G401 (cell line): Measurements from ENCODE around the gene NIPA2. TPM values are rescaled to one million over a fixed set of nuclear protein-coding genes. Genes with fewer than 3 reads are reported as not detected.
"Not testable (repeated sequence)": the region's sequence is repeated elsewhere in the genome, so short reads cannot be mapped to it uniquely, and the experiment has no call there.

Experiments used
- DNase-seq: peaks from one replicate; pipeline ENCODE4 v3.0.0-alpha.2; 2015; ENCODE audit warnings: low spot score
- in situ Hi-C: cut with HindIII; loops from 2 replicates; pipeline ENCODE4 v1.10.0; 2016; ENCODE audit warnings: low sequenced_read_pairs, mixed read lengths
- total RNA-seq: library from RNA; depleted of rRNA; stranded (reverse); fragments of >200 nt; shearing (Covaris generic); gene quantifications from 2 replicates; pipeline ENCODE4 v1.2.3, GENCODE V29; 2014; rRNA removed

The NIPA2 gene
- 115 and 137 TPM in 2 replicates for total RNA-seq

GRCh38 chr15:22838292-22839042 lies at the start of gene NIPA2:
Gene NIPA2 (plus strand): TSS chr15:22838666. CDS start chr15:22851732, 13,066 bp downstream.
- in situ Hi-C loops: no loop called here
- peak; percentile 98 for DNase-seq

DNA sequence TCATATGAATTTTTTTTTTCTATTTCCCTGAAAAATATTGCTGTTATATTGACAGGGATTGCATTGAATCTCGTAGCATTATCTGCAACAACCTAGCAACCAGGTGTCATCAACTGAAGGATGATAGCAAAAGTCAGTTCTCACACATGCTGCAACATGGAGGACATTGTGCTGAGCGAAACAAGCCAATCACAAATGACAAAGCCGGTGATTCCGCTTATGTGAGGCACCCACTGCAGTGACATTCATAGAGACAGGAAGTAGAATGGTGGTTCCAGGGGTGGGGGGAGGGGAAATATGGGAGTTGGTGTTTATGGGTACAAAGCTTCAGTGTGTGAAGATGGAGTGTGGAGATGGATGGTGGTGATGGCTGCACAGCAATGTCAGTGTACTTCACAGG lies 44.4 kb upstream of the NIPA2 start:
- in situ Hi-C loops: no loop called here
- no peak for DNase-seq

- in situ Hi-C loops: no loop called here
- DNase-seq: no peak
Measured at GRCh38 chr15:22794621-22795167, 43.8 kb upstream of the NIPA2 start.

GRCh38 chr15:22795206-22796063 lies 43.0 kb upstream of the NIPA2 start:
- no peak for DNase-seq
- in situ Hi-C loops: no loop called here

DNA sequence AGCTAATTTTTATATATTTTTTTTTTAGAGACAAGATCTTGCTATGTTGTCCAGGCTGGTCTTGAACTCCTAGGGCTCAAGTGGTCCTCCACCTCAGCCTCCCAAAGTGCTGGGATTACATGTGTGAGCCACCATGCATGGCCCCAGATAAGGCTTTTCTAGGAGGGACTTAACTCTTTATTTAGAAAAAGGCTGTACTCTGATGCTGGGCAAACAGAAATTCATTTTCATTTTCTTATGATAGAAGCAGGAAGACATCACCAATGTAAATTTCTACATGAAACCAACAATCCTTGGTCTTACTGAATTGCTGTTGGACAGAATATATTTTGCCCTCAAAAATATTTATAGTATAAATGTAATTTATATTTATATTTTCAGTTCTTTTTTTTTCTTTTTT lies 42.4 kb upstream of the NIPA2 start:
- no peak for DNase-seq
- in situ Hi-C loops: no loop called here

GRCh38 chr15:22799902-22800301 lies 38.6 kb upstream of the NIPA2 start:
- in situ Hi-C loops: no loop called here

DNA sequence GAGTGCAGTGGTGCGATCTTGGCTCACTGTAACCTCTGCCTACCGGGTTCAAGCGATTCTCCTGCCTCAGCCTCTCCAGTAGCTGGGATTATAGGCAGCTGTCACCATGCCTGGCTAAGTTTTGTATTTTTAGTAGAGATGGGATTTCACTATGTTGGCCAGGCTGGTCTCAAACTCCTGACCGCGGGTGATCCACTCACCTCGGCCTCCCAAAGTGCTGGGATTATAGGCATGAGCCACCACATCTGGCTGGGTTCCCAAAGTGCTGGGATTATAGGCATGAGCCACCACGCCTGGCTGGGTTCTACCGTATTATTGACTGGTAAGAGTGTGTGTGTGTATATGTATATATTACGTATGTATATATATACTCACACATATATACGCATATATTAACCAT lies 35.5 kb upstream of the NIPA2 start:
- DNase-seq, in situ Hi-C loops: not testable (repeated sequence)

More at GRCh38 chr15:22799902-22800301, 38.6 kb upstream of the NIPA2 start:
- no peak for DNase-seq

DNA sequence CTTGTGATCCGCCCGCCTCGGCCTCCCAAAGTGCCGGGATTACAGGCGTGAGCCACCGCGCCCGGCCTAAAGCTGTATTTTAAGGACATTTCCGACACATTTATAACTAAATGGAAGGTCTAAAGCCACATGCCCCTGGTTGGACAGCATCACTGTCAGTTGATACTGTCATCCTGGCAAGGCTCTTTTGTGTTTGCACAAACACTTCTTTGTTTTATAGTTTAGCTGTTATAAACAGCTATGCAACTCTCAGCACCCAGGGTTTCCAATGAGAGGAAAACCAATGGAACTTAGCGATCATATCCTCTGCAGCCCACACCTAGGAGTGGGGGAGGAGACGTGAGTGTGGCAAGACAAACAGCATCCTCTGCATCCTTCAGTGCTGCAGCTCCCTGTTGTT lies 32.3 kb upstream of the NIPA2 start:
- in situ Hi-C loops: no loop called here
- no peak for DNase-seq

DNA sequence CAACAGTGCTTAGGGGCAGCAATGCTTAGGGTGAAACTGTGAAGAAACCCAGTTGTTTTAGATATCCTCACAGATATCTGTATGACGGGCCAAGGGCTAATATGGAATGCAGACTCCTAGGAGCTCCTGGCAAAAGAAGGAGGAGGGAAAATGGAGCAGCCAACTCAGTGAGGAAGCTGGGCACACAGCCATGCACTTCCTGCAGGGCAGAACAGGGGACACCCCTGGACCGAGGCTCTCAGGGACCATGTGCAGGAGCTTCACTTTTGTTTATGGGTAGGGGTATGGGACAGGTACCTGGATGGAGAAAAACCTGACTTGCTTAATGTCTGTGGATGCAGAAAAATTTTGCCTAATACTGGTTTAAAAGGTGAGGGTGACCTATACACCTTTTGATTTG lies 31.8 kb upstream of the NIPA2 start:
- in situ Hi-C loops: no loop called here
- DNase-seq: peak; percentile 25

DNA sequence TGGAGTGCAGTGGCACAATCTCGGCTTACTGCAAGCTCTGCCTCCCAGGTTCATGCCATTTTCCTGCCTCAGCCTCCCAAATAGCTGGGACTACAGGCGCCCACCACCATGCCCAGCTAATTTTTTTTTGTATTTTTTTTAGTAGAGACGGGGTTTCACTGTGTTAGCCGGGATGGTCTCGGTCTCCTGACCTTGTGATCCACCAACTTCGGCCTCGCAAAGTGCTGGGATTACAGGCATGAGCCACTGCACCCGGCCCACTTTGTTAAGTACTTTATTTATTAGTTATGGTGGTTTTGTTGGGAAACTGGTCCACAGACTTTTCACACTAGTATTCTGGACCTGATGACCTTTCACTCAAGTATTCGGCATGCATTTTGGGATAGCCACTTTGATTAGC lies 30.6 kb upstream of the NIPA2 start:
- DNase-seq, in situ Hi-C loops: not testable (repeated sequence)

- DNase-seq: no peak
- in situ Hi-C loops: no loop called here
Measured at GRCh38 chr15:22808240-22808639, 30.2 kb upstream of the NIPA2 start.

DNA sequence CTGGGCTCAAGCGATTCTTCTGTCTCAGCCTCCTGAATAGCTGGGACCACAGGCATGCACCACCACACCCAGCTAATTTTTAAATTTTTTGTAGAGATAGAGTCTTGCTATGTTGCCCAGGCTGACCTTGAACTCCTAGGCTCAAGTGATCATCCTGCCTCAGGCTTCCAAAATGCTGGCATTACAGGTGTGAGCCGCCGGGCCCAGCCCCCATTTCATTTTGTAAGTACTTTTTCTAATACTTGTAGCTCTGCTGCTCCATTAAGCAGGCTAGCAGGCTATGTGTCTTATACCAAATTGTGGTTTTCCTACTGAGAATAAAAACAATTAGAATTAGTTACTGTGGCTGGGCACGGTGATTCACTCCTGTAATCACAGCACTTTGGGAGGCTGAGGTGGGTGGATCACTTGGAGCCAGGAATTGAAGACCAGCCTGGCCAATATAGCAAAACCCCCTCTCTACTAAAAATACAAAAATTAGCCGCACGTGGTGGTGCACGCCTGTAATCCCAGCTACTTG lies 29.6 kb upstream of the NIPA2 start:
- no peak for DNase-seq
- in situ Hi-C loops: no loop called here

GRCh38 chr15:22810033-22810852 lies 28.2 kb upstream of the NIPA2 start:
- no peak for DNase-seq

GRCh38 chr15:22810853-22811338 lies 27.6 kb upstream of the NIPA2 start:
- in situ Hi-C loops: no loop called here
- DNase-seq: no peak

More at GRCh38 chr15:22810033-22810852, 28.2 kb upstream of the NIPA2 start:
- in situ Hi-C loops: no loop called here

DNA sequence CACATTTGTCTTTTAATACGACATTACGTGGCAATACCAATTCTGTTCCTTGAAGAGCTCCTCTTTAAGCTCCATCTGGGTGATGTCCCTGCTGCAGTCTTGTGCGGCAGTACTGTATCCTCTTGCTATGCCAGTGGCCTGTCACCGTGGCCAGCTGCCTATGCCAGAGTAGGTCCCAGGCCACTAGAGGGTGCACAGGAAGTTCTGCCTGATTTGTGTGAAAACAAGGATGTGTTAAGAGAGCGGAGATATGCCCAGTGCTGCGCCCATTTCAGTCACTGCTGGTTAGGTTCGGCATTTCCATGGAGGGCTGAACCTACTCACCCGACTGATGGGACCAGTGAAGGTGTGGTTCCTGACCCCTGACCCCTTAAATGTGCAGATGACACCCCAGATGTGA lies 26.8 kb upstream of the NIPA2 start:
- peak; percentile 38 for DNase-seq
- in situ Hi-C loops: no loop called here

- in situ Hi-C loops: no loop called here
- DNase-seq: no peak
Measured at GRCh38 chr15:22813844-22814243, 24.6 kb upstream of the NIPA2 start.

DNA sequence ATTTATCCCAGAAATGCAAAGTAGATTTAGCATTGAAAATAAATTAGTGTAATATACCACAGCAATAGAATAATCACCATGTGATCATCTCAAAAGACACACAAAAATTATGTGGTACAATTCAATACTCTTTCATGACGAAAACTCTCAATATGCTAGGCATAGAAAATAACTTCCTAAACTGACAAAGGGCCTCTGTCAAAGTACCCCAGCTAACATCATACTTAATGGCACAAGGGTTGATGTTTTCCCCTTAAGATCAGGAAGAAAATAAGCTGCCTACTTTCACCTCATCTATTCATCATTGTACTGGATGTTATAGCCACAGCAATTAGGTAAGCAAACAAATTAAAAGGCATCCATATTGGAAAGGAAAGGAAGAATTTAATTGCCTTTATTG lies 22.7 kb upstream of the NIPA2 start:
- in situ Hi-C loops: no loop called here
- DNase-seq: no peak

- in situ Hi-C loops: no loop called here
Measured at GRCh38 chr15:22819651-22820050, 18.8 kb upstream of the NIPA2 start.

More at GRCh38 chr15:22819651-22820050, 18.8 kb upstream of the NIPA2 start:
- DNase-seq: no peak
